Dermis microvascular lymphatic vessel endothelial cell (primary cell): Measurements from ENCODE around the gene FOXO6. TPM values are rescaled to one million over a fixed set of nuclear protein-coding genes. Genes with fewer than 3 reads are reported as not detected.
"Not testable (repeated sequence)": the region's sequence is repeated elsewhere in the genome, so short reads cannot be mapped to it uniquely, and the experiment has no call there.

Experiments
- DNase-seq, 2 donors: peaks; one replicate each; pipeline versions ENCODE4 v3.0.0 to v3.0.0-alpha.2; 2010; ENCODE audit warnings: low read depth in 2 of 2
- total RNA-seq: library from RNA; depleted of rRNA; stranded (reverse); fragments of >200 nt; gene quantifications from 2 replicates; pipeline ENCODE4 v1.2.1, GENCODE V29; 2014

FOXO6 gene
- total RNA-seq, 1 donor from 2014 or later: under 0.01 TPM

GRCh38 chr1:41328780-41329640, 32.2 kb upstream of the FOXO6 start:
- DNase-seq: no peak

- no peak for DNase-seq
Measured at GRCh38 chr1:41329662-41330587, 31.3 kb upstream of the FOXO6 start.

GRCh38 chr1:41330588-41331545, 30.4 kb upstream of the FOXO6 start:
- no peak for DNase-seq

- no peak for DNase-seq
Measured at GRCh38 chr1:41331546-41331917, 29.7 kb upstream of the FOXO6 start.

GRCh38 chr1:41332161-41332560, 29.1 kb upstream of the FOXO6 start:
- not testable (repeated sequence) for DNase-seq

GRCh38 chr1:41333146-41333784, 28.0 kb upstream of the FOXO6 start:
- no peak for DNase-seq

GRCh38 chr1:41338820-41339219, 22.4 kb upstream of the FOXO6 start:
- no peak for DNase-seq

- DNase-seq: no peak
Measured at GRCh38 chr1:41340655-41341364, 20.4 kb upstream of the FOXO6 start.

GRCh38 chr1:41341365-41341683, 19.9 kb upstream of the FOXO6 start:
- DNase-seq: peak in 1 of 2 donors; percentile 18

GRCh38 chr1:41341772-41342562, 19.3 kb upstream of the FOXO6 start:
- peak; percentile 7 to 63 for DNase-seq

GRCh38 chr1:41342774-41343355, 18.4 kb upstream of the FOXO6 start:
- DNase-seq: no peak

- no peak for DNase-seq
Measured at GRCh38 chr1:41343790-41344699, 17.2 kb upstream of the FOXO6 start.

- DNase-seq: no peak
Measured at GRCh38 chr1:41344708-41345159, 16.5 kb upstream of the FOXO6 start.

GRCh38 chr1:41345434-41346075, 15.7 kb upstream of the FOXO6 start:
- DNase-seq: no peak

GRCh38 chr1:41347276-41347675, 14.0 kb upstream of the FOXO6 start:
- no peak for DNase-seq

- DNase-seq: no peak
Measured at GRCh38 chr1:41348394-41348793, 12.8 kb upstream of the FOXO6 start.

- DNase-seq: no peak
Measured at GRCh38 chr1:41349361-41350054, 11.7 kb upstream of the FOXO6 start.
